ENCODE data around the gene ZSCAN22. TPM values are rescaled to one million over a fixed set of nuclear protein-coding genes. Genes with fewer than 3 reads are reported as not detected.

The ZSCAN22 gene
- total and polyA plus RNA-seq, 8 donors, result 0.45 to 5.2 (median 1.3) TPM; not detected in 1

DNA sequence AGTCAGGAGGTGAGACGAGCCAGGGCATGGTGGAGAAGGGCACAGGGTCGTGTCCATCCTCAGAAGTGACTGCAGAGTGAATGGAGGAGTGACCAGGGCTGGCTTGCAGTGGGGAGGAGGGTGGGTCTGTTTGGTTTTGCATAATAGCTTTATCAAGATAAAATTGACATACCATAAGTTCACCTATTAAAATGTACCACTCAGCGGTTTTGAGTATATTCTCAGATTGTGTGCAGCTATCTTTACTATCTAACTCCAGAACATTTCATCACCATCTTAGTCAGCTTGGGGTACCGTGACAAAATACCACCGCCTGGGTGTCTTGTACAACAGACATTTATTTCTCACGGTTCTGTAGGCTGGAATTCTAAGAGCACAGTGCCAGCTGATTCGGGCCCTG, 34.9 kb upstream of the ZSCAN22 start:
- Histone ChIP-seq H3K4me3 (no peak overlapping the region), H3K27ac (no peak overlapping the region), H3K36me3 (peaks cover 70 to 100% (median 97%) of the 10 kb centered on the region in 4 donors), H3K27me3 (no peaks in the 10 kb centered on the region), H3K9me3 (peaks cover 19 to 97% (median 58%) of the 10 kb centered on the region in 4 donors), H3K4me1 (no peaks in the 10 kb centered on the region)
- intact Hi-C loops (cut with DNase I; ENCODE audit: low total_unique reads), result no loop called here
- WGBS, 5 donors, result 94 to 97% (median 96%) methylated on average over 7 of the region's 7 CpGs
- TF ChIP-seq POLR2AphosphoS5 (IDR thresholded peaks at IDR 0.05), result no peak
- TF ChIP-seq, protein P1, sequence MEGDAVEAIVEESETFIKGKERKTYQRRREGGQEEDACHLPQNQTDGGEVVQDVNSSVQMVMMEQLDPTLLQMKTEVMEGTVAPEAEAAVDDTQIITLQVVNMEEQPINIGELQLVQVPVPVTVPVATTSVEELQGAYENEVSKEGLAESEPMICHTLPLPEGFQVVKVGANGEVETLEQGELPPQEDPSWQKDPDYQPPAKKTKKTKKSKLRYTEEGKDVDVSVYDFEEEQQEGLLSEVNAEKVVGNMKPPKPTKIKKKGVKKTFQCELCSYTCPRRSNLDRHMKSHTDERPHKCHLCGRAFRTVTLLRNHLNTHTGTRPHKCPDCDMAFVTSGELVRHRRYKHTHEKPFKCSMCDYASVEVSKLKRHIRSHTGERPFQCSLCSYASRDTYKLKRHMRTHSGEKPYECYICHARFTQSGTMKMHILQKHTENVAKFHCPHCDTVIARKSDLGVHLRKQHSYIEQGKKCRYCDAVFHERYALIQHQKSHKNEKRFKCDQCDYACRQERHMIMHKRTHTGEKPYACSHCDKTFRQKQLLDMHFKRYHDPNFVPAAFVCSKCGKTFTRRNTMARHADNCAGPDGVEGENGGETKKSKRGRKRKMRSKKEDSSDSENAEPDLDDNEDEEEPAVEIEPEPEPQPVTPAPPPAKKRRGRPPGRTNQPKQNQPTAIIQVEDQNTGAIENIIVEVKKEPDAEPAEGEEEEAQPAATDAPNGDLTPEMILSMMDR (IDR thresholded peaks at IDR 0.05), result no peak
- TF ChIP-seq POLR2A (IDR thresholded peaks at IDR 0.05), result no peak
- no peak for DNase-seq

DNA sequence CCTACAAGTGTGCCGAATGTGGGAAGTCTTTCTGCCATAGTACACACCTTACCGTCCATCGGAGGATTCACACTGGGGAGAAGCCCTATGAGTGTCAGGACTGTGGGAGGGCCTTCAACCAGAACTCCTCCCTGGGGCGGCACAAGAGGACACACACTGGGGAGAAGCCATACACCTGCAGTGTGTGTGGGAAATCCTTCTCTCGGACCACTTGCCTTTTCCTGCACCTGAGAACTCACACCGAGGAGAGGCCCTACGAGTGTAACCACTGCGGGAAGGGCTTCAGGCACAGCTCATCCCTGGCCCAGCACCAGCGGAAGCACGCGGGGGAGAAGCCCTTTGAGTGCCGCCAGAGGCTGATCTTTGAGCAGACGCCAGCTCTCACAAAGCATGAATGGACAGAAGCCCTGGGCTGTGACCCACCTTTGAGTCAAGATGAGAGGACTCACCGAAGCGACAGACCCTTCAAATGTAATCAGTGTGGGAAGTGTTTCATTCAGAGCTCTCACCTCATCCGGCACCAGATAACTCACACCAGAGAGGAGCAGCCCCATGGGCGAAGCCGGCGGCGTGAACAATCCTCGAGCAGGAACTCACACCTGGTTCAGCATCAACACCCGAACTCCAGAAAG, 31.9 kb upstream of the ZSCAN22 start:
- Histone ChIP-seq H3K27me3 (no peaks in the 10 kb centered on the region), H3K36me3 (peaks cover 58 to 100% (median 92%) of the 10 kb centered on the region in 4 donors), H3K27ac (no peak overlapping the region), H3K4me3 (no peak overlapping the region), H3K9me3 (peaks cover 19 to 99% (median 66%) of the 10 kb centered on the region in 4 donors), H3K4me1 (no peaks in the 10 kb centered on the region)
- no peak for DNase-seq
- intact Hi-C loops (cut with DNase I; ENCODE audit: low total_unique reads), result no loop called here
- TF ChIP-seq EP300 (IDR thresholded peaks at IDR 0.05) (no peak), POLR2AphosphoS5 (IDR thresholded peaks at IDR 0.05) (no peak), POLR2A (IDR thresholded peaks at IDR 0.05) (no peak)
- TF ChIP-seq, protein P1 (IDR thresholded peaks at IDR 0.05), result no peak
- 98 to 100% (median 99%) methylated on average over 18 to 22 of the region's 22 CpGs for WGBS, 5 donors

DNA sequence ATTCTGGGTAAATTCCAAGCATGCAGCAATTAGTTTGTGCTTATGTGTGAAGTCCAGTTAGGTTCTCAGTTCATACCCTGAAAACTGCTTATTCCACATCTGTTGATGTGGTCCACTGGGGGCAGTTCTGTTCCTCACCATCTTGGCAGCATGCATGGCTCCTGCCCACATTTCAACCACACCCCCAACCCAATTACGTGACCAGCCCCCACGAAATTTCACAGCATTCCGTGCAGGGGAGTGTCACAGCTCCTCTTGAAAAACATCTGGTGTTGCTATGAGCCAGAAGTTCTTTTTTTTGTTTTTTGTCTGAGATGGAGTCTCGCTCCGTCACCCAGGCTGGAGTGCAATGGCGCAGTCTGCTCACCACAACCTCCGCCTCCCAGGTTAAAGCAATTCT, 30.7 kb upstream of the ZSCAN22 start:
- TF ChIP-seq POLR2A (IDR thresholded peaks at IDR 0.05), result no peak
- TF ChIP-seq, protein P1 (IDR thresholded peaks at IDR 0.05), result no peak
- no peak for TF ChIP-seq EP300 (IDR thresholded peaks at IDR 0.05)
- TF ChIP-seq POLR2AphosphoS5 (IDR thresholded peaks at IDR 0.05), result no peak
- no peaks in the 10 kb centered on the region for H3K27me3 ChIP-seq
- H3K36me3 ChIP-seq, result peaks cover 58 to 100% (median 94%) of the 10 kb centered on the region in 4 donors
- WGBS, 5 donors, result 85 to 98% (median 95%) methylated on average over 7 of the region's 7 CpGs
- H3K9me3 ChIP-seq, result peaks cover 19 to 99% (median 71%) of the 10 kb centered on the region in 4 donors
- intact Hi-C loops (cut with DNase I; ENCODE audit: low total_unique reads), result no loop called here
- H3K4me3 ChIP-seq, result no peak overlapping the region
- DNase-seq, result no peak
- H3K27ac ChIP-seq, result no peak overlapping the region
- no peaks in the 10 kb centered on the region for H3K4me1 ChIP-seq

DNA sequence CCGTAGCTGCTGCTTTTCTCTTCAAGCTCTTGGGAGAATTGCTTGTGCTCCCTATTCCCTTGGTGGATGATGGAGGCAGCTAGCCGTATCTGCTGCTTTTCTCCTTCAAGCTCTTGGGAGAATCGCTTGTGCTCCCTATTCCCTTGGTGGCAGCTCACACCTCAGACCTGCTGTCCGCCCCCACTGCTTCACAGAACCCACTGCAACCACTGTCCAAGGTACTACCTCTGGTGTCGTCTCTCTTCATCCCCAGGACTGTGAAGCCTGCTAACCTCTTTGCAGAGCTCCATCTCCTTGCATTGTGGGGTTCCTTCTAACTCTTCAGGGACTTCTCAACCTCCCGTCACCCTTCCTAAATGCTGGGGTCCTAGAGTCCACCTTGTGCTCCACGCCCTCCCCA, 26.2 kb upstream of the ZSCAN22 start:
- Histone ChIP-seq H3K4me1 (peaks cover under 1 to 7% (median 5%) of the 10 kb centered on the region in 4 donors), H3K27ac (no peak overlapping the region), H3K4me3 (no peak overlapping the region), H3K36me3 (peaks cover 20 to 60% (median 54%) of the 10 kb centered on the region in 4 donors), H3K27me3 (no peaks in the 10 kb centered on the region), H3K9me3 (peaks cover 0 to 61% (median 36%) of the 10 kb centered on the region in 4 donors)
- no peak for DNase-seq
- intact Hi-C loops (cut with DNase I; ENCODE audit: low total_unique reads), result no loop called here
- TF ChIP-seq EP300 (IDR thresholded peaks at IDR 0.05) (no peak), POLR2A (IDR thresholded peaks at IDR 0.05) (no peak), POLR2AphosphoS5 (IDR thresholded peaks at IDR 0.05) (no peak)
- TF ChIP-seq, protein P1 (IDR thresholded peaks at IDR 0.05), result no peak
- 95 to 99% (median 98%) methylated on average over 7 of the region's 7 CpGs for WGBS, 5 donors
